Esophagus muscularis mucosa (tissue), 4 donors: ENCODE data around the gene SIPA1L3. TPM values are rescaled to one million over a fixed set of nuclear protein-coding genes. Genes with fewer than 3 reads are reported as not detected.

Source experiments
- DNase-seq: peaks from one replicate; pipeline ENCODE4 v3.0.0-alpha.2; 2017; ENCODE audit errors: extremely low spot score
- H3K27ac ChIP-seq, 4 donors: fragments of 200-600 bp; sonication (generic); replicated peaks in 1 of 4; 1 replicate in 3 of 4; 2 replicates in 1 of 4; pipeline ENCODE4 v1.5.1; 2016 to 2019; ENCODE audit warnings: mild to moderate bottlenecking in 1 of 4
- H3K27me3 ChIP-seq, 4 donors: fragments of 200-600 bp; sonication (generic); one replicate each; pipeline versions ENCODE4 v1.5.1 to v1.6.0; 2016 to 2019
- H3K36me3 ChIP-seq, 4 donors: fragments of 200-600 bp; sonication (generic); one replicate each; pipeline ENCODE4 v1.5.1; 2016 to 2019
- H3K4me1 ChIP-seq, 4 donors: fragments of 200-600 bp; sonication (generic); one replicate each; pipeline ENCODE4 v1.5.1; 2016 to 2019
- H3K4me3 ChIP-seq, 4 donors: fragments of 200-600 bp; sonication (generic); 1 replicate in 2 of 4; 2 replicates in 2 of 4; pipeline ENCODE4 v1.5.1; 2016 to 2019; ENCODE audit warnings: mild to moderate bottlenecking in 4 of 4, moderate library complexity in 1 of 4
- H3K9me3 ChIP-seq, 4 donors: fragments of 200-600 bp; sonication (generic); 1 replicate in 3 of 4; 2 replicates in 1 of 4; pipeline ENCODE4 v1.5.1; 2016 to 2019
- CTCF ChIP-seq, 3 experiments: fragments of 200-600 bp in 2 of 3; fragments of 450-650 bp in 1 of 3; sonication (generic) in 2 of 3; IDR thresholded peaks; one replicate each; pipeline ENCODE4 v1.5.1; 2017 to 2019; ENCODE audit warnings: antibody characterized with exemption in 3 of 3, mild to moderate bottlenecking in 2 of 3, moderate library complexity in 1 of 3
- EP300 ChIP-seq: sonication (generic); formaldehyde crosslinking; IDR thresholded peaks from one replicate; pipeline ENCODE4 v1.6.1; 2017; ENCODE audit warnings: antibody characterized with exemption
- POLR2A ChIP-seq: fragments of 450-650 bp; IDR thresholded peaks from one replicate; pipeline ENCODE4 v1.6.1; 2017; ENCODE audit warnings: antibody characterized with exemption, moderate library complexity, mild to moderate bottlenecking, low read depth
- POLR2AphosphoS5 ChIP-seq, 2 donors: sonication (generic); formaldehyde crosslinking; IDR thresholded peaks; one replicate each; pipeline ENCODE4 v1.6.1; 2017; ENCODE audit warnings: antibody characterized with exemption in 2 of 2
- WGBS: methylation state at CpG from one replicate; pipeline ENCODE4 v1.1.5; 2018; 5-methylcytosine and 5-hydroxymethylcytosine counted together
- intact Hi-C: fragments of 100-400 bp; cut with DNase I; formaldehyde crosslinking; loops from one replicate; pipeline ENCODE4 v1.15.1; 2023
- total RNA-seq, 4 donors: library from RNA; depleted of rRNA; stranded (reverse); fragments of >200 nt; gene quantifications; one replicate each; pipeline versions ENCODE4 v1.1.0 to v1.2.1, GENCODE V29; 2016

The SIPA1L3 gene
- total RNA-seq, 4 donors from 2014 or later = 10.4 to 17.9 (median 13.2) TPM

- TF ChIP-seq EP300 = no peak
- no peak for TF ChIP-seq POLR2AphosphoS5 (IDR thresholded peaks at IDR 0.05)
- TF ChIP-seq CTCF (IDR thresholded peaks at IDR 0.05) = no peak
- TF ChIP-seq POLR2A = no peak
- WGBS = 97% methylated on average over 5 of the region's 15 CpGs
- intact Hi-C loops = no loop called here
- no peak for DNase-seq
- Histone ChIP-seq H3K36me3 (peaks cover 4 to 87% (median 66%) of the 10 kb centered on the region in 4 donors), H3K4me3 (no peak overlapping the region), H3K27me3 (peaks cover 0 to 25% (median 0%) of the 10 kb centered on the region in 4 donors), H3K9me3 (no peaks in the 10 kb centered on the region), H3K4me1 (no peaks in the 10 kb centered on the region), H3K27ac (no peak overlapping the region)
Measured at GRCh38 chr19:38201731-38202130, 294.7 kb downstream of the SIPA1L3 start.

- no peaks in the 10 kb centered on the region for H3K4me1 ChIP-seq
- no peak overlapping the region for H3K4me3 ChIP-seq
- 94% methylated on average over 14 of the region's 14 CpGs for WGBS
- H3K36me3 ChIP-seq = peaks cover 4 to 85% (median 70%) of the 10 kb centered on the region in 4 donors
- intact Hi-C loops = no loop called here
- H3K27me3 ChIP-seq = peaks cover 0 to 33% (median 0%) of the 10 kb centered on the region in 4 donors
- no peak for DNase-seq
- no peak for TF ChIP-seq CTCF (IDR thresholded peaks at IDR 0.05)
- TF ChIP-seq POLR2A = no peak
- no peak for TF ChIP-seq EP300
- TF ChIP-seq POLR2AphosphoS5 (IDR thresholded peaks at IDR 0.05) = no peak
- no peaks in the 10 kb centered on the region for H3K9me3 ChIP-seq
- no peak overlapping the region for H3K27ac ChIP-seq
Measured at GRCh38 chr19:38202504-38202903, 295.5 kb downstream of the SIPA1L3 start.

- TF ChIP-seq POLR2AphosphoS5 (IDR thresholded peaks at IDR 0.05) = no peak
- no peak for TF ChIP-seq CTCF (IDR thresholded peaks at IDR 0.05)
- TF ChIP-seq POLR2A = no peak
- TF ChIP-seq EP300 = no peak
- Histone ChIP-seq H3K27ac (no peak overlapping the region), H3K9me3 (no peaks in the 10 kb centered on the region), H3K27me3 (peaks cover 0 to 38% (median 0%) of the 10 kb centered on the region in 4 donors), H3K36me3 (peaks cover 4 to 80% (median 68%) of the 10 kb centered on the region in 4 donors), H3K4me1 (no peaks in the 10 kb centered on the region), H3K4me3 (no peak overlapping the region)
- intact Hi-C loops = no loop called here
- no peak for DNase-seq
- WGBS = 78% methylated on average over 8 of the region's 13 CpGs
Measured at GRCh38 chr19:38203197-38203596, 296.2 kb downstream of the SIPA1L3 start.

- intact Hi-C loops = no loop called here
- no peak overlapping the region for H3K27ac ChIP-seq
- no peak for TF ChIP-seq CTCF (IDR thresholded peaks at IDR 0.05)
- no peak for TF ChIP-seq POLR2AphosphoS5 (IDR thresholded peaks at IDR 0.05)
- no peak for TF ChIP-seq EP300
- no peak for TF ChIP-seq POLR2A
- no peaks in the 10 kb centered on the region for H3K9me3 ChIP-seq
- H3K27me3 ChIP-seq = peaks cover 0 to 47% (median 0%) of the 10 kb centered on the region in 4 donors
- H3K4me1 ChIP-seq = peaks cover under 1 to 6% (median 3%) of the 10 kb centered on the region in 4 donors
- peaks cover 4 to 71% (median 60%) of the 10 kb centered on the region in 4 donors for H3K36me3 ChIP-seq
- no peak overlapping the region for H3K4me3 ChIP-seq
- 100% methylated on average over 8 of the region's 8 CpGs for WGBS
- DNase-seq = no peak
Measured at GRCh38 chr19:38204096-38204495, 297.1 kb downstream of the SIPA1L3 start.

- no peaks in the 10 kb centered on the region for H3K9me3 ChIP-seq
- peaks cover 0 to 53% (median 0%) of the 10 kb centered on the region in 4 donors for H3K27me3 ChIP-seq
- peaks cover 7 to 12% (median 10%) of the 10 kb centered on the region in 4 donors for H3K4me1 ChIP-seq
- no peak overlapping the region for H3K4me3 ChIP-seq
- H3K27ac ChIP-seq = no peak overlapping the region
- peaks cover 4 to 68% (median 55%) of the 10 kb centered on the region in 4 donors for H3K36me3 ChIP-seq
- 91% methylated on average over 8 of the region's 8 CpGs for WGBS
- TF ChIP-seq POLR2AphosphoS5 (IDR thresholded peaks at IDR 0.05) (no peak), POLR2A (no peak), EP300 (no peak), CTCF (IDR thresholded peaks at IDR 0.05) (no peak)
- DNase-seq = no peak
- intact Hi-C loops = no loop called here
Measured at GRCh38 chr19:38204728-38205127, 297.7 kb downstream of the SIPA1L3 start.
